Glutamatergic neuron (in vitro differentiated cells): ENCODE data around the gene SLC13A3. TPM values are rescaled to one million over a fixed set of nuclear protein-coding genes. Genes with fewer than 3 reads are reported as not detected.

ENCODE experiments used
- DNase-seq: peaks from one replicate; pipeline ENCODE4 v3.0.0; 2022
- H3K27ac Mint-ChIP-seq: one replicate; pipeline ENCODE4 v1.8.0; 2020; ENCODE audit warnings: mild to moderate bottlenecking, mixed read lengths, inconsistent platforms; ENCODE audit not compliant: unreplicated experiment
- H3K27me3 Mint-ChIP-seq: one replicate; pipeline ENCODE4 v1.8.0; 2020; ENCODE audit warnings: mild to moderate bottlenecking, moderate library complexity, mixed read lengths, inconsistent platforms; ENCODE audit not compliant: unreplicated experiment
- H3K36me3 Mint-ChIP-seq: one replicate; pipeline ENCODE4 v1.8.0; 2020; ENCODE audit warnings: mild to moderate bottlenecking, mixed read lengths, inconsistent platforms; ENCODE audit not compliant: unreplicated experiment
- H3K4me1 Mint-ChIP-seq: one replicate; pipeline ENCODE4 v1.8.0; 2020; ENCODE audit warnings: mild to moderate bottlenecking, low read depth, mixed read lengths, inconsistent platforms; ENCODE audit not compliant: unreplicated experiment
- H3K4me3 Mint-ChIP-seq: one replicate; pipeline ENCODE4 v1.8.0; 2020; ENCODE audit warnings: mild to moderate bottlenecking, mixed read lengths, inconsistent platforms; ENCODE audit not compliant: unreplicated experiment
- H3K9me3 Mint-ChIP-seq: one replicate; pipeline ENCODE4 v1.8.0; 2020; ENCODE audit warnings: mild to moderate bottlenecking, moderate library complexity, mixed read lengths, inconsistent platforms; ENCODE audit not compliant: unreplicated experiment
- CTCF ChIP-seq: fragments of 200-600 bp; sonication (generic); IDR thresholded peaks from one replicate; pipeline ENCODE4 v1.5.0; 2021; ENCODE audit not compliant: partially characterized antibody, unreplicated experiment
- total RNA-seq: library from RNA; stranded (reverse); fragmentation: NEBNext Ultra II Directional; extraction: Animal tissue kit (Norgen Biotek cat#: 25700); gene quantifications from one replicate; pipeline ENCODE4 v1.2.1, GENCODE V29; 2021; ENCODE audit not compliant: unreplicated experiment

The SLC13A3 gene
- total RNA-seq, 1 donor from 2014 or later = 5.8 TPM

GRCh38 chr20:46690219-46691106, 39.2 kb upstream of the SLC13A3 start:
- Mint-ChIP-seq H3K36me3 (no peaks in the 10 kb centered on the region), H3K27ac (no peak overlapping the region), H3K4me3 (peak overlapping the region; percentile 81), H3K27me3 (peaks cover 3% of the 10 kb centered on the region), H3K4me1 (peaks cover 3% of the 10 kb centered on the region), H3K9me3 (peaks cover 5% of the 10 kb centered on the region)
- no peak for DNase-seq
- TF ChIP-seq CTCF = no peak

GRCh38 chr20:46689754-46690085, 38.5 kb upstream of the SLC13A3 start:
- Mint-ChIP-seq H3K9me3 (peaks cover 5% of the 10 kb centered on the region), H3K36me3 (no peaks in the 10 kb centered on the region), H3K4me3 (peak overlapping the region; percentile 82), H3K4me1 (peaks cover 3% of the 10 kb centered on the region), H3K27me3 (peaks cover 3% of the 10 kb centered on the region), H3K27ac (peak overlapping the region; percentile 92)
- no peak for DNase-seq
- no peak for TF ChIP-seq CTCF

GRCh38 chr20:46689082-46689753, 38.0 kb upstream of the SLC13A3 start, which contains the start of gene TP53RK:
TSS of gene TP53RK (minus strand) at chr20:46689444. CDS start at chr20:46689414, 30 bp downstream.
- Mint-ChIP-seq H3K4me3 (peak within 1 kb of the TSS; percentile 98), H3K27me3 (peaks cover 3% of the 10 kb centered on the region), H3K9me3 (peaks cover 5% of the 10 kb centered on the region), H3K27ac (peak within 1 kb of the TSS; percentile 99), H3K36me3 (no peaks in the 10 kb centered on the region), H3K4me1 (peaks cover 4% of the 10 kb centered on the region)
- TF ChIP-seq CTCF = peak; percentile 41
- peak; percentile 96 for DNase-seq

- no peak for DNase-seq
- peak overlapping the region; percentile 98 for H3K4me3 Mint-ChIP-seq
- TF ChIP-seq CTCF = no peak
- peaks cover 12% of the 10 kb centered on the region for H3K4me1 Mint-ChIP-seq
- no peaks in the 10 kb centered on the region for H3K36me3 Mint-ChIP-seq
- peaks cover 5% of the 10 kb centered on the region for H3K9me3 Mint-ChIP-seq
- peak overlapping the region; percentile 99 for H3K27ac Mint-ChIP-seq
- H3K27me3 Mint-ChIP-seq = peaks cover 3% of the 10 kb centered on the region
These were observed 37.2 kb upstream of the SLC13A3 start for GRCh38 chr20:46688151-46689081.
